NCI-H82 (cell line): Measurements from ENCODE around the gene TNFSF11.
"Not testable (repeated sequence)": the region's sequence is repeated elsewhere in the genome, so short reads cannot be mapped to it uniquely, and the experiment has no call there.

Experiments
- DNase-seq: peaks from one replicate; lab custom pipeline; 2025; lab: John Stamatoyannopoulos, UW

Gene TNFSF11, protein sequence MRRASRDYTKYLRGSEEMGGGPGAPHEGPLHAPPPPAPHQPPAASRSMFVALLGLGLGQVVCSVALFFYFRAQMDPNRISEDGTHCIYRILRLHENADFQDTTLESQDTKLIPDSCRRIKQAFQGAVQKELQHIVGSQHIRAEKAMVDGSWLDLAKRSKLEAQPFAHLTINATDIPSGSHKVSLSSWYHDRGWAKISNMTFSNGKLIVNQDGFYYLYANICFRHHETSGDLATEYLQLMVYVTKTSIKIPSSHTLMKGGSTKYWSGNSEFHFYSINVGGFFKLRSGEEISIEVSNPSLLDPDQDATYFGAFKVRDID

DNA sequence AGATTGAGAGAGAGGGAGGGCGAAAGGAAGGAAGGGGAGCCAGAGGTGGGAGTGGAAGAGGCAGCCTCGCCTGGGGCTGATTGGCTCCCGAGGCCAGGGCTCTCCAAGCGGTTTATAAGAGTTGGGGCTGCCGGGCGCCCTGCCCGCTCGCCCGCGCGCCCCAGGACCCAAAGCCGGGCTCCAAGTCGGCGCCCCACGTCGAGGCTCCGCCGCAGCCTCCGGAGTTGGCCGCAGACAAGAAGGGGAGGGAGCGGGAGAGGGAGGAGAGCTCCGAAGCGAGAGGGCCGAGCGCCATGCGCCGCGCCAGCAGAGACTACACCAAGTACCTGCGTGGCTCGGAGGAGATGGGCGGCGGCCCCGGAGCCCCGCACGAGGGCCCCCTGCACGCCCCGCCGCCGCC, at the start of gene TNFSF11:
Gene TNFSF11 (plus strand): TSS at position 142 of the 400 bp plus-strand sequence. CDS start 152 bp downstream, at position 294.
- DNase-seq, result peak; percentile 11

DNA sequence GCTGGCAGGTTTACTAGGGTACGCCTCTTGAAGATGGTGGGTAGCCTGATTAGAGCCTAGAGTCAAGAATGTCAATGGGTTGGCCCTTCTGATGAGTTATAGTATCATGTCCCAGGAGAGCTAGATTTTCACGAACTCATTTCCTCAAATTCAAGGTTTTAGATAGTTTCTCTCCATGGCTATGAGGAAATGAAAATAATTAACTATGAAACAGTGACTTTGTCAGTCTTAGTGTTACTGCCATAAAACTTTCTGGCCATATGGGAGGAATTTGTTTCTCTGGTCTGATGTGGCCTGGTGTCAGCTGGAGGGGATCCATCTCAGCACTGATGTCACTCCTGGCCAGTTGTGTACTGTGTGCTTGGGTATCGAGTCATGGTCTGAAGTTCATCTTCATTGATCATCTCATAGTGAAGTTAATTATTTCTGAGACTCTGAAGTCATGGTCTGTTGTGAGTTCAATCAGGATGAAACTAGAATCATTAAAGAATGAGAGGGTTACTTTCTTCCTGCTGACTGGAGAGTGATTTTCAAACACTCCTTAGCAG, 49.4 kb upstream of the TNFSF11 start:
- no peak for DNase-seq

DNA sequence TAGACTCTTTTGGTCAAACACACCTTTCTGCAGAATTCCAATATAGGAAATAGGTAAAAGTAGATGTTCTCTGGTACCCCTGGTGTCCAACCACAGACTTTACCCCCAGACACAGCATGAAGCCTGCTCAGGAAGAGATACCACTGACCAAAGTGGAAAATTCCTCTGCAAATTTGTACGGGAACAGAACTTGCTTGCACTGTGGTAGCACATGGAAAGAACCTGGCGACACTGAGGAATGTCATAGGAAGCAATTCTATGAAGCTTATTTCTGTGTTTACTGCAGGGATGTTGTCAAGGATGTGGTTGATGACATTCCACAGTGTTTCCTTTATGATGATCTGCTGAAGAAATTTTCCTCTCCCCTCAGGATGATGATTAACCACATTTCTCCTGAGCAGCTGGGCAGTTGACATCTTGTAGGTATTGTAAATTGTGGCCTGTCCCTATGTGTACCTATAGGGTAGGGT, 48.9 kb upstream of the TNFSF11 start:
- no peak for DNase-seq

DNA sequence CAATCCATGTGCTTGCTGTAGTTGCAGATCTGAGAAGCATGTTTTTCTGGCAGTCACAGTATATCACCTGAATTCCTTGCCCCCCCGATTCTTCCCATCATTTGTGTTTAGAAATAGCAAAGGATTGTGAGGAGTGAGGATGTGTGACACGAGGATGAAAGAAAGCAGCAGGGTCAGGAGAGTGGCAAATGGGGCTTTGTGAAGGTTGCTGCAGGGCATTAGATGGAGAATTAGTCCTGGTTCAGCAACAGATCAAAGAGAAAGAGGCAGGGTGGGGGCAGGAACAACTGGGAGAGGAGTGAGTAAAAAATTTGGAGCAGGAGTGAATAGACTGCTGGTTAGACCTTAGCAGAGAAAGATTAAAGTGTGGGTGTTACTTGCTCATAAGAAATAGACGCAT, 47.7 kb upstream of the TNFSF11 start:
- DNase-seq, result no peak

DNA sequence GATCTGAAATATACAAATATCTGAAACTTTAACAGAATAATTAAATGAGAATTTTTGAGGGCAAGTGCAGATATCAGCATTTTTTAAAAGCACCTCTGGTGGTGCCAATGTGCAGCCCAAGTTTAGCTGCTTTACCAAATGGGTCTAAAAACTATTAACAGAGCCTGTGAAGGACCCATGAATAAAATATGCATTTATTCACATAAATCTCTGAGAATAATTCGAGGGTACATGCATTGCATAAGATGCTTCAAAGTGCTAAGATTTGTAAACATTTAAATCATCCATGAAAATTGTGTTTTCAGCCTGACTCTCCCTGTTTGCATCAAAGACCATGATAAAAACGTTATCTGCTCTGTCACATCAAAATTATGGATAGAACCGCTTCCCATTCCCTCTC, 47.1 kb upstream of the TNFSF11 start:
- no peak for DNase-seq

DNA sequence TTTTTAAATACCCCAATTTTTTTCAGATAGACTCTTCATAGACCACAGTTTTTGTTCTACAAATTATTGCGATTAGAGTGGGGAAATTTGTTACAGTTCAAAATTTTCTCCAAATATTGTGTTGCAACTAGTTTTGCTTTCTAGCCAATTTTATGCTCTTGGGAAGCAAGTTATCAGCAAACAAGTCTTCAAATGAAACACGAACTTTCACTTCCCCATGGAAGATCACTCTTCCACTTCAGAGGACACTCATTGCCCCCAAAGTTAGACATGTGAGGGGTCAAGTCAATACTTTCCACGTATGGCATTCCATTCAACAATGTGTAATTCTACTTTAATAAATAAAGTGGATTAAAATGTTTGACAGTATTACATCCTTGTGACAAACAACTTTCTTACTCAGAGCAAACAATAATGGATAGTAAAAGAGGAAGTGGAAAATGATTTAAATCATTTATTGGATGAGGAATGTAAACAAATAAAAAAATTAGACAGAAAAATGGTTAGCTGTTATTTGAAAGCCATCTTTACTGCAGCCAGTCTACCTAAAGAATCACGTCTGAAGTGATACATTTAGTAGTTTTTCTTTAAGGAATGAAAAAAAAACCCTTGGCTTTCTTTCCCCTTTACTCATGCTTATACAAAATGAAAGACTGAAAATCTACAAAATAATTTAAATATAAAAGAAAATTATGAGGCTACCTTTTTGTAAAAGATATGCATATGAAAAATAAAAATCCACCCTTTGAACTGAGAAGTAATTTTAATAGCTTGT, 41.2 kb upstream of the TNFSF11 start:
- DNase-seq, result no peak

DNA sequence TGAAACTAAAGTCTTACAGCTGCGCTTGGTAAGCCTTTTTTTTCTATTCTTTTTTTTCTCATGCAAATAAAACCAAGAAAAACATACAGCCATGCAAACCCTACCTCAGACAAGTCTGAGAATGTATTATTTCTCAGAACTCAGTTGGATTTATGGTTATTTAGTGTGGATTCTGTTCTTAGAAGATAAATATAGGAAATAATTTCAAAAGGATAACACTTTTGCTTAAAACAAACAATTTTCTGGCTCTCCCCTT, 40.7 kb upstream of the TNFSF11 start:
- DNase-seq, result no peak

DNA sequence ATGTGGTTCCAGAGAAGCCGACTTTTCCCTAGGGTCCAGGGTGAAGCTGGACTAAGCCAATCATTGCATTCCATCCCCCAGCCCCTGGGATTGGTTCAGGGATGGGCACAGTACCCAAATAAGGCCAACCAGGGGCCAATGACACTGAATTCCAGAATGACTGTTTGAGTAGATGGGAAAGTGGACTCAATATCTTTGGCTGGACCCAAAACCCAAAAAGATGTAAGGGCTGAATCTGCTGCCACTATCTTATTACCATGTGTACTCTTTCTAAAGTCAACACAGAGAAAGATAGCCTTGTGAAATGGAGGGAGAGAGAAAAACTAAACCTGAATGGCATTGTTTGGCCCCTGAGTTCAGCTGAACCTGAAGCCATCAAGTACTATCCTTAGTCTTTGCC, 39.2 kb upstream of the TNFSF11 start:
- DNase-seq, result no peak

DNA sequence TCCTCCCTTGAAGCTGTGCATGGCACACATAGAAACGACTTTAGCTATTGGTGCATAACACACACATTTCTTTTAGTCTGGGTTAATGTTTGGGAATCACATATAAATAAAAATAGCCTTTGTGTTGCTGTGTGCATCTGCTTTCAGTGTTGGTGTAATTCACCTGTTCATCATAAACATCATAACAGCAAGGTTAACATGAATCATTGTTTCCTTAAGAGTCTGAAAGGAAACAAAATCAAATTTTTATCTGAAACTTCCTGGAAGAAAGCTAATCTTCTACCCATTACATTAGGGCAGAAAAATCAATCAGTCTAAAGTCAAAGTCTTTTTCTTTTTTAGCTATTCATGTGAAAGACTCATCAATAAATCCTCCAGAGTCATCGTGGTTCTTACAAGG, 35.0 kb upstream of the TNFSF11 start:
- no peak for DNase-seq

DNA sequence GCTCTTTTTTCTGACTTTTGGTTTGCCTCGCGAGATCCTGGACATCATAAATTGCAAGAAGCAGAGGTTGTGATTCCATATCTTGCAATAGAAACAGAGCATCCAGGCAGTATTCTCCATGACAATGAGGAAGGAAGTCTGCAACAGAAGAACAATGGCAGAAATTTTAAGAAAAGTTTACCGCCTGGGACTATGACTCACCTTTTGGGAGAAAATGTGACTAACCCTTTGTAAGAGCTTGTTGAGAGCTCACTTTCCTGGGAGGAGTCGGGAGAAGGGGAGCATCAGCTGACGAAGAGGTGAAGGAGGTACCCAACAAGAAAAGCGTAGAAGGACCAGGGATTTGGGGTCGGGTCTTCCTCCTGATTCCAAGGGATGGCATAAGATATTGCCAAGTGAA, 34.3 kb upstream of the TNFSF11 start:
- DNase-seq, result no peak

DNA sequence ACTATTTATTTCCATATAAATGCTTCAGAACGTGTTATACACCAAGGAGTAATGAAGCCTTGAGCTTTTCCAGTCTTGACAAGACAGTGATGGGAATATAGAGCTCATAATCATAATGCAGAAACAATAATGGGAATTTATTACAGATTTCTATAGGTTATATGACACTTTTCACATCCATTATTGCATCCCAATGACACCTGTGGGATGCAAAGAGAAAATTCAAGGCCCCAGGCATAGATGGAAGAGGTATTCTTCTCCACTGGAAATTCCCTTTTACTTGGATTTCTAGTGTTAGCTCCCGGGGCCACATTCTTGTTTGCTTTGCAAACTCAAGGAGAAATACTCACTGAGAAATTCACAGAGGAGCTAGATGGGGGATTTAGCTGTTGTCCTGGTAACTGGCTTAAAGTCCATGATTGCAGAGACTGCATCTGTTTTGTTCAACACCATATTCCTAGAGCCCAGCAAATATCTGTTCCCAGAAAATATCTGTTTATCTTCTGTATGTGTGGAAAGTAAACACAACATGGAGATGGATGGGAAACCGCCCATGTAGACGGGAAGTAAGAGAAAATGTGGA, 30.6 kb upstream of the TNFSF11 start:
- DNase-seq, result no peak

DNA sequence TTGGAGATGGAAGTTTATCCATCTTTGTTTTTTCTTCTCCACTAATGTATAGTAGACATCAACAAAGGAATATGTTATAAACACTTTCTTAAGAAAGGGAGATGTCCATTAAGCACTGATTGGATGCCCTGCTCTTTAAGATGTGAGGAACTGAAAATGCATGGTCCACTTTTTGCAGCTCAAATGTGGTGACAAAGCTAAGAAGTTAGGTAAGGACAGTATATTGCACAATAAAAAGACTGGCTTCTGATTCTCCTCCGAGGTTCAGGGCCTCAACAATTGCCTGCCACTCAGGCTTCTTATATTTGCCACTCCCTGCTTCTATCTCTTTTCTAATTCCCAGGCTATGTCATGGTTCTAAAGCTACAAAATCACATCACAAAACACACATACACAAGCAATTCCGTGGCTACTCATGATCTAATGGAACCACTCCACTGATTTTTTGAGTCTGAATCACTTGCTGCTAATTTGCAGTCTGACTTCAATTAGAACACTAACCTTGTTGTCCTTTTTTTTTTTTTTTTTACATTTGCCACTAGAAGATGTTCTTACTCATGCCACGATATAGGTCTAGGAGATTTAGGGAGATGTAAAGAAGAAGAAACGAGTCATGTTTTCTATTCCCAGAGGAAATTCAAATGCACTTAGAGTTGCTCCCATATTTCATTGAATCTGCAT, 29.6 kb upstream of the TNFSF11 start:
- DNase-seq, result no peak

DNA sequence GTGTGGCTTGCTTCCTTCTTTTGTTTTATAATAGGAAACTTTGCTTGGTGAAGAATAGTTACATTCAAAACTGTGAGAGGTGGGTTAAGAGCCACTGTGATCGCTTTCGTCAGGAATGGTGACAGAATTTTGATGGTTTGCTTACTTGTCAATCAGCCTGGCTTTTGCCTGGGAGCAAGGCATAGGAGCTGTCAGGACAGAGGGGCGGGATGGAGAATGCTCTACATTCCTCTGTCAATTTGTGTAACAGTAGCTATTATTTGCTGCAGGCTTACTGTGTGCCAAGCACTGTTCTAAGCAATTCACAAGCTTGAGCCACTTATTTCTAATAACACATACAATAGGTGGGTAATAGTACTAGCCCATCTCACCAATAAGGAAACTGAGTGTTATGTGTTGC, 28.1 kb upstream of the TNFSF11 start:
- DNase-seq, result no peak

DNA sequence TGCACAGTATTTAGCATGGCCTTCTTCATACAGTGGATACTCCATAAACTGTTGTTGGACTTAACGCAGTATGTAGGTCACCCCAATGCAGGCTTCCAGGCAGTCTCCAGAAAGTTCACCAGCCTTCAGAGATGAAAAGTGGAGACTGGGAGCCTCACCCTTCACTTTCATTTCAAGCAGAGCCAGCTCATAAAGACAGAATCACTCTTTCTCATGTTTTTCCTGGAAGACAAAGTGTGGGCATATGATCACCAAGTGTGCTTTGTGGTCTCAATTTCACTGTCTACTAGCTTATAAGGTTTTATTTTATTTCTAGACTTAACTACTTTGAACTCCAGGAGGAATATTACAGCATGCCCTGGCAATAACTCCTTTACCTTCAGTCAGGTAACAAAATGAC, 26.3 kb upstream of the TNFSF11 start:
- no peak for DNase-seq

DNA sequence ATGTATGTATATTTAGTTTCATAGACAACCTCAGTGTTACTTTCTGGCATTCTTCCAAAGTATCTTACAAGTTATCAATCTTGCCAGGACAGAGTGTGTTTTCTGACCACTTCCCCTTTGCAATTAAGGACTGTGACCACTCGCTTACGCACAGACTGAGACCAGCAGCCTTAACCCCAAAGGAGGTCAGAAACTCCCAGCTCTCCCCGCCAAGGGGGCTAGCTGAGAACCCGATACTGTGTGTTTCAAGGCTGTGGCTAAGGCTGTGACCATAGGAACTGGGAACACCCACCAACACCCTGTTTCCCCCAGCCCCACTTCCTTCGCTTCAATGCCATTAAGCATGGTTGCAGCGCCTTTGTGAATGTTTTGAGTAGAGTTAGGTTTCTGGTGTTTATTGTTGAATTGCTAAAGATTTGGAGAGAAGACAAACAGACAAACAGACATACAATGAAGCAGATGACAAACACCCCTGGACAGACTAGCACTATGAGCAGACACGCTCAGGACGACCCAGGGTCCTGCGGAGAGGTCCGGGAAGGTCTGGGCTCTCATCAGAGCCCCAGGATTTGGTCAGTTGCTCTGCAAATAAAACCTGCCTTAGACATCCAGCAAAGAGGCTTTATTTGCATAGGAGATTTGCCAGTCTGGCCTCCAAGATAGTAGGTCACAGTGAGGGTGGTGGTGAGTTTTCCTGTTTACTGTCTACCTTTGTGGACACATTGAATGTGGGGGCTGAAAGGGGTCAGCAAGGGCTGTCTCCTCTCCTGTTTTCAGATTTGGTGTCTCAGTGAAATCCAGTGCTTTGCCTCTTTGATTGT, 25.0 kb upstream of the TNFSF11 start:
- no peak for DNase-seq

DNA sequence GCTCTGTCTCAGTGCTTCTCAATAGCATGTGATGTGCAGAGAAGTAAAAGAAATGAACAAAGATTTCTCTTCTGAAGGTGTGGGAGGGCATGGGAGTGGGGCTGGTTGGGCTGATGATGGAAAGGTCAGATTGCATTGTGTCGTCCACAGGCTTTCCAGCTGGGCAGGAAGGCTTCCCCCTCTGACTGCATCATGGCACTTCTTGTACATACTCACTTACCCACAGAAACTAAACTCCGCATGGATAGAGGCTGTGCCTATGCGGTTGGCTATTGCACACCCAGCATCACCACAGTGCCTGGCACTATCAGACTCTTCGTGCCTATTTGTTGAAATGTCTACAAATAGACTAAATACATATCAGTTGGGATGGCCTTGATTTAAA, 24.4 kb upstream of the TNFSF11 start:
- DNase-seq, result no peak

DNA sequence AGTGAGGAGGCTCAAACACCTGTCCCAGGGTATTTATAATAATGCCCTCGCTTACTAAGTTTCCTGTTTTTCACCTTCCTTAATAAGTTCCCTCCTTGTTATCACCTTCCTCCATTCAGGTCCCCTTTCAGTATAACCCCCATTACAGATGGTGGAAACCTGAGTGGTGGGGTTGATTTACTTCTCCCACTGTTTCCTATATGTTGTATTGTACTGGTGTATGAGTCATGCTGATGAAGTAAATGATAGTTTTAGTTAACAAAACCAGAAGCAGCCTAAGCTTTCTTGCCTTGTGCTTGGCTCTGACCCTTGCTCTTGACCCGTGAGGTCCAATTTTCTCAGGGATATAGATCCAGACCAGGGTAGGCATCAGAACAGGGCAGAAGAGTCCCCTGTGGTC, 22.3 kb upstream of the TNFSF11 start:
- no peak for DNase-seq

DNA sequence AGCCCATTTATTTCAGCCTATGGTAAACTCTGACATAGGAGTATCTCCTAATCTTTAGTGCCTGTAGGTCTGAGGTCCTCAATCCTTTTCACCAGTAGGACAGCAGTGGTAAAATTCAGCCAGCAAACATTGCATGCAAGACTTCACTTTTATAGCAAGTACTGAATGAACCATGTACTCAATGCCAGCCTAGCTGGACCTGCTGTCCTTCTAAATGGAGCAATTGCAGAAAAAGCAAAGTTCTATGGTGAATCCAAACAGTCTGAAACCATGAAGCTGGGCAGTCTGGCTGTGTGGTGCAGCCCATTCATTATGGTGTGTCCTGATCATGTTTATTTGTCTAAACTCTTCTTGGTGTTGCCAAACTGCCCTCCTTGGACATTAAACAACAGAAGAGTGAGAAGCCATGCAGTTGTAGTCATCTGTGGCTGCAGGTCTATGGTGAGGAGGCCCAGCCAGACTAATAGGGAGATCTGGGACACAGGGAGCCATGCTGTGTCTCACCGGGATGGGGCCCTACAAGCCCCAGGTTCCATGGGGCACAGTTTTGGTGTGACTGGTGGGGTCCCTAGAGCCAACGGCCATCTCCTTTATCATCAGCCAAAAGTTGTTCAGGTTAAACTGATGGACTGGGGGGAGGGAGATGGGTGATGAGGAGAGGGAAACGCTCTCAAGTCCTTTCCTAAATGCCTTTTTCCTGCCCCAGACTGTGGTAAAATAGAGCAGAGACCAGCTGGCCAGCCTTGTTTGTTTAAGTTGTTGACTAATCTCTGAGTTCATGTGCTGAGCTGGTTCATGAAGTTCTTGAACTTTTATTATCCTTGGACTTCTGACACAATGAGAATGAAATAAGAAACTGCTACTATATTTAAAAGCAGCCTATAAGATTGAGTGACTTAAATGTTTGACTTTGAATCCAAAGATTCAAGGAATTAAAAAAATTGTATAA, 20.6 kb upstream of the TNFSF11 start:
- no peak for DNase-seq

DNA sequence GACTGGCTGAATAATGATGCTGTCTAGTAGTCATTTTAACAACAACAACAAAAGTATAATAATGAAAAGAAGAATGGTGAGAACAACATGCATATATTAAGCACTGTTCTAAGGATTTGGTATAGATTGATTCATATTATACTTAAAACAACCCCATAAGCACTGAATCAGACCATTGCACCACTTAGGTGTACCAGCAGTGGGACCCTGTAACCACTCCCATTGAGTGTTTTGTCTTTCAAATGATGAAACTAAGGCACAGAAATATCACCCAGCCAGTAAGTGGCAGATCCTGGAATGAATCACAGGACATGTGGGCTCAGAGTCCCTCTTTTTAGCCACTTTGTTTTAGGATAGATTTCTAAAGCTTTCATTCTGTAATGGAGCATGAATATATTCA, 14.9 kb upstream of the TNFSF11 start:
- DNase-seq, result no peak

DNA sequence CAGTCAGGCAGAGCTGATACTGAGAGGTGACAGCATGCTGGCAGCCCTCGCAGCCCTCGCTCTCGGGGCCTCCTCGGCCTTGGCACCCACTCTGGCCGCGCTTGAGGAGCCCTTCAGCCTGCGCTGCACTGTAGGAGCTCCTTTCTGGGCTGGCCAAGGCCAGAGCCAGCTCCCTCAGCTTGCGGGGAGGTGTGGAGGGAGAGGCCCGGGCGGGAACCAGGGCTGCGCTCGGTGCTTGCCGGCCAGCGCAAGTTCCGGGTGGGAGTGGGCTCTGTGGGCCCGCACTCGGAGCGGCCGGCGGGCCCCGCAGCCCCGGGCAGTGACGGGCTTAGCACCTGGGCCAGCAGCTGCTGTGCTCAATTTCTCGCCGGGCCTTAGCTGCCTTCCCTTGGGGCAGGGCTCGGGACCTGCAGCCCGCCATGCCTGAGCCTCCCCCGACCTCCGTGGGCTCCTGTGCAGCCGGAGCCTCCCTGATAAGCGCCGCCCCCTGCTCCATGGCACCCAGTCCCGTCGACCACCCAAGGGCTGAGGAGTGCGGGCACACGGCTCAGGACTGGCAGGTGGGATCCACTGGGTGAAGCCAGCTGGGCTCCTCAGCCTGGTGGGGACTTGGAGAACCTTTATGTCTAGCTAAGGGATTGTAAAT, 14.3 kb upstream of the TNFSF11 start:
- not testable (repeated sequence) for DNase-seq
